ENCODE measurements around the gene ZNF789.

The ZNF789 gene

DNA sequence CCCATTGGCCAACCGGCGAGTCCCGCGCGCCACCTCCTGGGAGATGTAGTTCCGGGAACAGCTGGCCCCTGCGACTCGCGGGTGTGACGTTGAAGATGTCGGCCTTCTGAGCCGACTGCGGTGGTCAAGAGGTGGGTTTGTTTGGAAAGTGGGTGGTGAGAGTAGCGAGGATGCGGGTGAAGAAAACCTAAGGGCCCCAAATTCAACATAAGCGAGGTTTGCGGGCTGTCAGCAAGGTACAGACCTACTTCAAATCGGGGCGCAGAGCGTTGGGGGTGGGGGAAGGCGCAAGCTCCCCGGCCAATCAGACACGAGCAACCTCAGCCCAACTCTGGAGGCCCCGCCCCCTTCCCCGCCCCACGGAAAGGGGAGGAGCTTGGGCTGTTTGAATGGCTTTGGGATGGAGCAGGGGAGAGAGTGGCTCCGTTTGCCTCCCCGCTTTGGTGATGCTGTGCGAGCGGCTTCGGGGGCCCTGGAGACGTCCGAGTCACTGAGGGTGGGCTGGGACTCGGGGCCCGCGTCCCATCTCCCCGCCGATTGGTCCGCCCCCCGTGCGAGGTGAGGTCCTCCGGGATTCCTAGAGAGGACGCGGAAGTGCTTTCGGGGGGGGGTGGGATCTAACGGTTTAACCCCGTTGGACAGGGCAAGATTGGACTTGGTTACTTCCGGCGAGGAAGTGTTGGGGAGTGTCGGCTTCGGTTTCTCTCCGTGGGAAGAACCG, 32.1 kb downstream of the ZNF789 start, which contains the start of gene ZKSCAN5:
TSS of gene ZKSCAN5 (plus strand) at position 60 of the 721 bp plus-strand sequence. CDS start 1,383 bp downstream, outside the sequence.
- no peaks in the 10 kb centered on the region for H3K27me3 ChIP-seq (ENCODE audit: insufficient read depth, low read length)
- H3K27ac ChIP-seq (ENCODE audit: low read depth, low read length), result peak within 1 kb of the TSS; percentile 67
- H3K79me2 ChIP-seq (ENCODE audit: control insufficient read depth, insufficient read depth, low read length, unreplicated experiment), result peaks cover 43% of the 10 kb centered on the region
- H3K36me3 ChIP-seq (ENCODE audit: insufficient read depth, low read length), result 0 out of 2 replicates have a peak, but pooled peaks cover 5% of the 10 kb centered on the region
- H2AFZ ChIP-seq (ENCODE audit: low read length, unreplicated experiment), result peak within 1 kb of the TSS; percentile 96
- peaks cover 15% of the 10 kb centered on the region for H3K4me1 ChIP-seq (ENCODE audit: control insufficient read depth, insufficient read depth, low read length, unreplicated experiment)
- H3K4me3 ChIP-seq (ENCODE audit: low read depth, low read length), result peak within 1 kb of the TSS; percentile 87

DNA sequence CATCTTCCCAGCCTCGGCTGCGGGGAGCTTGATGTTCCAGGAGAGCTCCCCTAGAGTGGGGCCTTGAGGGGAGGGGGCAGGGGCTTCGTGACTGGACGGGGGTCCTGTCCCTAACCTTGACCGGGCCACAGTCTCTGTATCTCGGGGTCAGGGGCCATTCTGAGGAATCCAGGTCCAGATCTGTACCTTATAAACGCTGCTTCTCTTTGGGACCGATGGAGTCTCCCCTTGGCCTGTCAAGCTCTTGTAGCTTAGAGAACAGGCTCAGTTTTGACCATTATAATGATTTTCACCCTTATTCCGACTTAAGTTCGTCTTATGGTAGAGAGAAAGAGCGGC, 32.6 kb downstream of the ZNF789 start:
- Histone ChIP-seq H2AFZ (ENCODE audit: low read length, unreplicated experiment) (peak overlapping the region; percentile 30), H3K27me3 (ENCODE audit: insufficient read depth, low read length) (no peaks in the 10 kb centered on the region), H3K4me3 (ENCODE audit: low read depth, low read length) (peak overlapping the region; percentile 87), H3K36me3 (ENCODE audit: insufficient read depth, low read length) (0 out of 2 replicates have a peak, but pooled peaks cover 5% of the 10 kb centered on the region), H3K79me2 (ENCODE audit: control insufficient read depth, insufficient read depth, low read length, unreplicated experiment) (peaks cover 39% of the 10 kb centered on the region), H3K4me1 (ENCODE audit: control insufficient read depth, insufficient read depth, low read length, unreplicated experiment) (peaks cover 15% of the 10 kb centered on the region), H3K27ac (ENCODE audit: low read depth, low read length) (peak overlapping the region; percentile 67)

DNA sequence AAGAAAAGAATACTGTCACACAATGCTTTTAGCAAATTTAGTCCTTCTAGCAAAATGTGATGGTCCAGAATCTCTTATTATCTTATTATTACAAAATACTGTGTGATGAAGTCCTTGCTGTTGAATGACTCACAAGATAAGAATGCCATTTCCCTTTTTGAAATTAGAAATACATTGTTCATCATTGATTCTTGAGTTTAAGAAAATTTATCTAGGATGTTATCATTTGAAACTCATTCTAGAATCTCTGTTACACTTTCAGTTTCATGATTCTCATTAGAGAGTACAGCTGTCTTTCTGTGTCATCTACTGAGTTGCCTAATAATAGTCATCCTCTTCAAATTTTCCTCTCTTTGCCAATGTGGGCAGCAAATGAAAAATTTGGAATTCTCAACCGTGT, 41.4 kb downstream of the ZNF789 start:
- Histone ChIP-seq H3K4me1 (ENCODE audit: control insufficient read depth, insufficient read depth, low read length, unreplicated experiment) (peaks cover 4% of the 10 kb centered on the region), H2AFZ (ENCODE audit: low read length, unreplicated experiment) (no peak overlapping the region), H3K4me3 (ENCODE audit: low read depth, low read length) (no peak overlapping the region), H3K27ac (ENCODE audit: low read depth, low read length) (peak overlapping the region; percentile 54), H3K79me2 (ENCODE audit: control insufficient read depth, insufficient read depth, low read length, unreplicated experiment) (peaks cover 15% of the 10 kb centered on the region), H3K27me3 (ENCODE audit: insufficient read depth, low read length) (no peaks in the 10 kb centered on the region), H3K36me3 (ENCODE audit: insufficient read depth, low read length) (peaks cover 14% of the 10 kb centered on the region; the same call in 1 of the 2 replicates)

DNA sequence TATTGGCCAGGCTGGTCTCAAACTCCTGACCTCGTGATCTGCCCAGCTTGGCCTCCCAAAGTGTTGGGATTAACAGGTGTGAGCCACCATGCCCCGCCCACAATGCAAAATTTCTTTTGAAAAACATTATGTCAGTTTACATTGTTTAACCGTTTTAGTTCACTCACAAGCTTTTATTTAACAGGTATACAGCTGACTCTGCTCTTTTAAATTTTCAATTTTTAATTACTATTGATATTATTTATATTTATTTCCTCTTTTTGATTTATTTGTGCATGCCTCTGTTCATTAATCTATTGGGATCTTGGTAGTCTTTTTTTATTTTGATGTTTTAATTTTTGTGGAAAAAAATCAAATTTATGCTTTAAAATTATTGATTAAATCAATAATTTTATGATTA, 48.7 kb downstream of the ZNF789 start:
- peaks cover 33% of the 10 kb centered on the region for H3K36me3 ChIP-seq (ENCODE audit: insufficient read depth, low read length)
- no peaks in the 10 kb centered on the region for H3K4me1 ChIP-seq (ENCODE audit: control insufficient read depth, insufficient read depth, low read length, unreplicated experiment)
- H3K79me2 ChIP-seq (ENCODE audit: control insufficient read depth, insufficient read depth, low read length, unreplicated experiment), result peaks cover under 1% of the 10 kb centered on the region
- H3K27ac ChIP-seq (ENCODE audit: low read depth, low read length), result no peak overlapping the region
- no peak overlapping the region for H3K4me3 ChIP-seq (ENCODE audit: low read depth, low read length)
- H3K27me3 ChIP-seq (ENCODE audit: insufficient read depth, low read length), result no peaks in the 10 kb centered on the region
- no peak overlapping the region for H2AFZ ChIP-seq (ENCODE audit: low read length, unreplicated experiment)

DNA sequence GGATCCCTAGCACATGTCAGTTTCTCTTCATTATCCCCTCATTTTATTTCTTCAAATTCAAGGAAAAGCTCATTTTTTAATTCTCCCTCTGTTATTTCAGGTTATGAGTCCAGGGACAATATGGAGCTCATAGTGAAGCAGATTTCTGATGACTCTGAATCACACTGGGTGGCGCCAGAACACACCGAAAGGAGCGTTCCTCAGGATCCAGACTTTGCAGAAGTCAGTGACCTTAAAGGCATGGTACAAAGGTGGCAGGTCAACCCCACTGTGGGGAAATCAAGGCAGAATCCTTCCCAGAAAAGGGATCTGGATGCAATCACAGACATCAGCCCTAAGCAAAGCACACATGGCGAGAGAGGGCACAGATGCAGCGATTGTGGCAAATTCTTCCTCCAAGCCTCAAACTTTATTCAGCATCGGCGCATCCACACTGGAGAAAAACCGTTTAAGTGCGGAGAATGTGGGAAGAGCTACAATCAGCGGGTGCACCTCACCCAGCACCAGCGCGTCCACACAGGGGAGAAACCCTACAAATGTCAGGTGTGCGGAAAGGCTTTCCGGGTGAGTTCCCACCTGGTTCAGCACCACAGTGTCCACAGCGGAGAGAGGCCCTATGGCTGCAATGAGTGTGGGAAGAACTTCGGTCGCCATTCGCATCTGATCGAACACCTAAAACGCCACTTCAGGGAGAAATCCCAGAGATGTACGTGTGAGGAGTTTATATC, 53.2 kb downstream of the ZNF789 start:
- no peak overlapping the region for H3K27ac ChIP-seq (ENCODE audit: low read depth, low read length)
- peaks cover 56% of the 10 kb centered on the region for H3K36me3 ChIP-seq (ENCODE audit: insufficient read depth, low read length)
- no peak overlapping the region for H2AFZ ChIP-seq (ENCODE audit: low read length, unreplicated experiment)
- no peaks in the 10 kb centered on the region for H3K27me3 ChIP-seq (ENCODE audit: insufficient read depth, low read length)
- H3K4me1 ChIP-seq (ENCODE audit: control insufficient read depth, insufficient read depth, low read length, unreplicated experiment), result no peaks in the 10 kb centered on the region
- H3K79me2 ChIP-seq (ENCODE audit: control insufficient read depth, insufficient read depth, low read length, unreplicated experiment), result no peaks in the 10 kb centered on the region
- H3K4me3 ChIP-seq (ENCODE audit: low read depth, low read length), result no peak overlapping the region

DNA sequence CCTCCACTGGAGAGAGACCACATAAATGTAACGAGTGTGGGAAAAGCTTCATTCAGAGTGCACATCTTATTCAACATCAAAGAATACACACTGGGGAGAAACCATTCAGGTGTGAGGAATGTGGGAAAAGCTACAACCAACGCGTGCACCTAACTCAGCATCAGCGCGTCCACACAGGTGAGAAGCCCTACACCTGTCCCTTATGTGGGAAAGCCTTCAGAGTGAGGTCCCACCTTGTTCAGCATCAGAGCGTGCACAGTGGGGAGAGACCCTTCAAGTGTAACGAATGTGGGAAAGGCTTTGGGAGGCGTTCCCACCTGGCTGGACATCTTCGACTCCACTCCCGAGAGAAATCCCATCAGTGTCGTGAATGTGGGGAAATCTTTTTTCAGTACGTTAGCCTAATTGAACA, 58.7 kb downstream of the ZNF789 start:
- H3K4me1 ChIP-seq (ENCODE audit: control insufficient read depth, insufficient read depth, low read length, unreplicated experiment), result no peaks in the 10 kb centered on the region
- H2AFZ ChIP-seq (ENCODE audit: low read length, unreplicated experiment), result no peak overlapping the region
- no peaks in the 10 kb centered on the region for H3K27me3 ChIP-seq (ENCODE audit: insufficient read depth, low read length)
- no peak overlapping the region for H3K4me3 ChIP-seq (ENCODE audit: low read depth, low read length)
- no peaks in the 10 kb centered on the region for H3K79me2 ChIP-seq (ENCODE audit: control insufficient read depth, insufficient read depth, low read length, unreplicated experiment)
- peaks cover 71% of the 10 kb centered on the region for H3K36me3 ChIP-seq (ENCODE audit: insufficient read depth, low read length)
- H3K27ac ChIP-seq (ENCODE audit: low read depth, low read length), result no peak overlapping the region

DNA sequence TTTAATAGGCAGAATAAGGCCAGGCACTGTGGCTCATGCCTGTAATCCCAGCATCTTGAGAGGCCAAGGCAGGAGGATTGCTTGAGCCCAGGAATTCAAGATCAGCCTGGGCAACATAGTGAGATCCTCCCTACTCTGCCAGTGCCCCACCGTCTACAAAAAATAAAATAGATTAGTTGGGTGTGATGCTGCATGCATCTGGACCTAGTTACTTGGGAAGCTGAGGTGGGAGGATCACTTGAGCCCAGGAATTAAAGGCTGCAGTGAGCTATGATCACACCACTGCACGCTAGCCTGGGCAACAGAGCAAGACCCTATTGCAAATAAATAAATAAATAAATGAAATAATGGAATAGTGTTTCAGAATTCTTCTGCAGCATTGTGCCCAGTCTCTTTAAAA, 63.0 kb downstream of the ZNF789 start:
- no peak overlapping the region for H3K27ac ChIP-seq (ENCODE audit: low read depth, low read length)
- no peak overlapping the region for H2AFZ ChIP-seq (ENCODE audit: low read length, unreplicated experiment)
- H3K27me3 ChIP-seq (ENCODE audit: insufficient read depth, low read length), result no peaks in the 10 kb centered on the region
- no peaks in the 10 kb centered on the region for H3K79me2 ChIP-seq (ENCODE audit: control insufficient read depth, insufficient read depth, low read length, unreplicated experiment)
- peaks cover 33% of the 10 kb centered on the region for H3K36me3 ChIP-seq (ENCODE audit: insufficient read depth, low read length)
- no peaks in the 10 kb centered on the region for H3K4me1 ChIP-seq (ENCODE audit: control insufficient read depth, insufficient read depth, low read length, unreplicated experiment)
- no peak overlapping the region for H3K4me3 ChIP-seq (ENCODE audit: low read depth, low read length)
